Measurements from ENCODE around the gene TBL3.
A peak's percentile ranks its signal among the peaks of the same experiment; 100 is the strongest.

TBL3 gene

DNA sequence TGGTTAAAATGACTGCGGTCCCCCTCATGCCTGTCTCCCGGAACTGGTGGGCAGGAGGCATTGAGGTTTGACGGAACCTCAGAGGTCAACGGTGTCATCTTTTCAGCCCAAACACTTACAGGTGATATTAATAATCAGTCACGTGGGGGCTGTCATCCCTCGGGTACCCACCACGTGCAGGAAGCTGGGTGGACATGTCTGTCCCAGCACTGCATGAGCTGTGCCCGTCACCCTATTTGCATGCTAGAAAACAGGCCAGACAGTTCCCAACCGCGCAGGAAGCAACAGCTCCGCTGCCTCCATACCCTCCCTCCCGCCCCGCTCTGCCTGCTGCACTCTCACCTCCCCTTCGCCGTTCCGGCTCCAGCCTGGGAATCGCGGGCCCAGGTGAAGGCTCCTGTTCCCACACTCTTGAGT is 19.3 kb downstream of the TBL3 start:
- ChIA-PET POLR2A (interaction anchor here (0.8 to 2.3 kb wide), 2 partner anchors 26 to 164 kb away, joined by 3 to 8 read pairs; partner anchors contain the start of genes RPS2 and TRAF7), CTCF (interaction anchor here (0.5 to 16.4 kb wide), 2 partner anchors 12 to 148 kb away, joined by 3 to 163 read pairs; no protein-coding TSS in a partner anchor)
- no peak overlapping the region for H3K4me3 ChIP-seq (ENCODE audit: low read depth, low read length)
- DNase-seq (ENCODE audit: low read depth, low spot score) = no peak
- no peak for TF ChIP-seq CTCF (IDR thresholded peaks at IDR 0.05; ENCODE audit: insufficient read depth, low read length, missing control alignments)

DNA sequence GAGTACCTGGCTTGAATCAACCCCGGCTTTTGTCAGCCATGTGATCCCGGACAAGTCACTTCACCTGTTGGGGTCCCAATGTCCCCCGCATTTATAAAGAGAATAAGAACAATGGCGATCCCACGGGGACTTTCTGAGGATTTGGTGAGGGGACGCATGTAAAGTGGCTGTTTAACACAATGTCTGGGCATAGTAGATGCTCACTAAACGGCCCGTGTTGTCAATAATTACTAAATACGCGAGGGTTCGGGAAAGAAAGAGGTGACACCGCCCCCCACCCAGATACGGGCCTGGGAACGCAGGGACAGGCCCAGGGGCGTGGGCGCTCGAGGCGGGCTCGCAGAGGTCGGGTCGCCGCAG is 19.7 kb downstream of the TBL3 start:
- CTCF ChIA-PET = interaction anchor here (0.5 to 16.4 kb wide), 2 partner anchors 11 to 148 kb away, joined by 3 to 163 read pairs; no protein-coding TSS in a partner anchor
- no peak for TF ChIP-seq CTCF (IDR thresholded peaks at IDR 0.05; ENCODE audit: insufficient read depth, low read length, missing control alignments)
- DNase-seq (ENCODE audit: low read depth, low spot score) = no peak
- H3K4me3 ChIP-seq (ENCODE audit: low read depth, low read length) = peak overlapping the region; percentile 50
- POLR2A ChIA-PET = interaction anchor here (0.8 to 2.3 kb wide), 2 partner anchors 27 to 164 kb away, joined by 3 to 8 read pairs; partner anchors contain the start of genes RPS2 and TRAF7

GRCh38 chr16:1991948-1992703 is 20.3 kb downstream of the TBL3 start:
- CTCF ChIA-PET = interaction anchor here (16.4 kb wide), 1 partner anchor 11 kb away, joined by 163 read pairs; no protein-coding TSS in a partner anchor
- DNase-seq (ENCODE audit: low read depth, low spot score) = no peak
- POLR2A ChIA-PET = interaction anchor here (0.8 to 2.3 kb wide), 2 partner anchors 27 to 163 kb away, joined by 3 to 8 read pairs; partner anchors contain the start of genes RPS2 and TRAF7

GRCh38 chr16:1992704-1993317 is 21.0 kb downstream of the TBL3 start:
- CTCF ChIA-PET = interaction anchor here (1.5 to 16.4 kb wide), 5 partner anchors 8 to 148 kb away, joined by 3 to 163 read pairs (median 6); partner anchors contain the start of gene GFER
- no peak for DNase-seq (ENCODE audit: low read depth, low spot score)
- POLR2A ChIA-PET = no interaction called here
- TF ChIP-seq CTCF (IDR thresholded peaks at IDR 0.05; ENCODE audit: insufficient read depth, low read length, missing control alignments) = no peak
- peak overlapping the region; percentile 47 for H3K4me3 ChIP-seq (ENCODE audit: low read depth, low read length)

More at GRCh38 chr16:1991948-1992703, 20.3 kb downstream of the TBL3 start:
- peak overlapping the region; percentile 50 for H3K4me3 ChIP-seq (ENCODE audit: low read depth, low read length)
- no peak for TF ChIP-seq CTCF (IDR thresholded peaks at IDR 0.05; ENCODE audit: insufficient read depth, low read length, missing control alignments)

DNA sequence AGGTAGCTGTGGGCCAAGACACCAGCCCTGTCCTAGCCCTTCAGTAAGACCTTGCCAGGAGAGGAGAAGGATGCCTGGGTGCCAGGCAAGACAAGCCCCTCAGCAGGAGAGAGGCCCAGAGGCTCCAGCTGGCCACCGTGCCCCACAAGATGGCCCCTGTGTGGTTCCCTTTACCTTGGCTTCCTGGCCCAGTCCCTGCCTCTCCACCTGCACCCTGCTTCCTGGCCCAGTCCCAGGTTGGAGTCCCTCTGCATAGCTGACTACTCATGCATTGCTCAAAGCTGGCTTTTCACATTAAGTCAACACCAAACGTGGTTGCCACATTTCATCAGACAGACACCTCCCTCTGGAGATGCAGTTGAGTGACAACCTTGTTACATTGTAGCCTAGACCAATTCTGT is 21.9 kb downstream of the TBL3 start:
- DNase-seq (ENCODE audit: low read depth, low spot score) = no peak
- POLR2A ChIA-PET = interaction anchor here (0.7 to 1.0 kb wide), 2 partner anchors 8 to 29 kb away, joined by 3 to 5 read pairs; partner anchors contain the start of gene RPS2

More for the DNA sequence above, 21.9 kb downstream of the TBL3 start:
- no peak for TF ChIP-seq CTCF (IDR thresholded peaks at IDR 0.05; ENCODE audit: insufficient read depth, low read length, missing control alignments)
- CTCF ChIA-PET = interaction anchor here (0.9 to 16.4 kb wide), 7 partner anchors 9 to 147 kb away, joined by 3 to 163 read pairs (median 5); partner anchors contain the start of gene GFER
- H3K4me3 ChIP-seq (ENCODE audit: low read depth, low read length) = no peak overlapping the region
